ENCODE data around the gene CDH22.

The CDH22 gene

DNA sequence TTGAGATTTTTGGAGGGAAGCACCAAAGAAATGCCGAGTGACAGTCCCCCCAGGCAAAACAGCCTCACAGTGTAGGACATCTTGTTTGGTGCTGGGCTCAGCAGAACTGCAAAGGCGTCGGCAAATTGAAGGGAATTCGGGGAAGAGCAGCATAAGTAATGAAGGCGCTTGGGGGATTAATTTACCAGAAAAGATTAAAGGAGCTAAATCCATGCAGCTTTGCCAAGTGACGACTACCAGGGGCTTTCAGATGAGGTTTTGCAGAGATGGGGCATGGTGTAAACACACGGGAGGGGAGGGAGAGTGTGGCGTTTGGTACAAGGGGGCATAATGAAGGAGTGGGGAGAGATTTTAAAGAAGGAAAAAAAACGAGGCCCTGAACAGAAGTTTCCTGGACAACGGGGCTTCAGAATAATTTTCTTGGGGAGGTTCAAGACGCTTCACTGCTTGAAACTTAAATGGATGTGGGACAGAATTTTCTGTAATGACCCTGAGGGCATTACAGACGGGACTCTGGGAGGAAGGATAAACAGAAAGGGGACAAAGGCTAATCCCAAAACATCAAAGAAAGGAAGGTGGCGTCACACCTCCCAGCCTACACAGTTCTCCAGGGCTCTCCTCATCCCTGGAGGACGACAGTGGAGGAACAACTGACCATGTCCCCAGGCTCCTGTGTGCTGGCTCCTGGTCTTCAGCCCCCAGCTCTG lies 45.4 kb upstream of the CDH22 start:
- TF ChIP-seq, protein P1, sequence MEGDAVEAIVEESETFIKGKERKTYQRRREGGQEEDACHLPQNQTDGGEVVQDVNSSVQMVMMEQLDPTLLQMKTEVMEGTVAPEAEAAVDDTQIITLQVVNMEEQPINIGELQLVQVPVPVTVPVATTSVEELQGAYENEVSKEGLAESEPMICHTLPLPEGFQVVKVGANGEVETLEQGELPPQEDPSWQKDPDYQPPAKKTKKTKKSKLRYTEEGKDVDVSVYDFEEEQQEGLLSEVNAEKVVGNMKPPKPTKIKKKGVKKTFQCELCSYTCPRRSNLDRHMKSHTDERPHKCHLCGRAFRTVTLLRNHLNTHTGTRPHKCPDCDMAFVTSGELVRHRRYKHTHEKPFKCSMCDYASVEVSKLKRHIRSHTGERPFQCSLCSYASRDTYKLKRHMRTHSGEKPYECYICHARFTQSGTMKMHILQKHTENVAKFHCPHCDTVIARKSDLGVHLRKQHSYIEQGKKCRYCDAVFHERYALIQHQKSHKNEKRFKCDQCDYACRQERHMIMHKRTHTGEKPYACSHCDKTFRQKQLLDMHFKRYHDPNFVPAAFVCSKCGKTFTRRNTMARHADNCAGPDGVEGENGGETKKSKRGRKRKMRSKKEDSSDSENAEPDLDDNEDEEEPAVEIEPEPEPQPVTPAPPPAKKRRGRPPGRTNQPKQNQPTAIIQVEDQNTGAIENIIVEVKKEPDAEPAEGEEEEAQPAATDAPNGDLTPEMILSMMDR (conservative IDR thresholded peaks at IDR 0.05): no peak
- no peak for TF ChIP-seq ZFX (IDR thresholded peaks at IDR 0.05)
- H3K27ac ChIP-seq: no peak overlapping the region

DNA sequence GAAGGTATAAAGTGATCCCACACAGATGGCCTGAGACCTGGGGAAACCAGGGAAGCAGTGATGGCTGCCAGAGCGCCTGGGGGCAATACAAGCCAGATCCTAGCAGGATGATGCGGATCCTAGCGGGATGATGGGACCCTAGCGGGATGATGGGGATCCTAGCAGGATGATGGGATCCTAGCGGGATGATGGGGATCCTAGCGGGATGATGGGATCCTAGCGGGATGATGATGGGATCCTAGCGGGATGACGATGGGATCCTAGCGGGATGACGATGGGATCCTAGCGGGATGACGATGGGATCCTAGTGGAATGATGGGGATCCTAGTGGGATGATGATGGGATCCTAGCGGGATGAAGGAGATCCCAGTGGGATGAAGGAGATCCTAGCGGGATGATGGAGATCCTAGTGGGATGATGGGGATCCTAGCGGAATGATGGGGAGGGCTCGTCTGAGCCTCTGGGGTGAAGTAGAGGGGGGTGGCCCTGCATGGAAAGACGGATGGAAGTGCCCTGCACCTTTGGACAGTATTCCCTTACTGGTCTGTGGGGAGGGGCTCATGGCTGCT lies 44.2 kb upstream of the CDH22 start:
- TF ChIP-seq ZFX (IDR thresholded peaks at IDR 0.05): no peak
- TF ChIP-seq, protein P1 (conservative IDR thresholded peaks at IDR 0.05): no peak
- no peak overlapping the region for H3K27ac ChIP-seq

DNA sequence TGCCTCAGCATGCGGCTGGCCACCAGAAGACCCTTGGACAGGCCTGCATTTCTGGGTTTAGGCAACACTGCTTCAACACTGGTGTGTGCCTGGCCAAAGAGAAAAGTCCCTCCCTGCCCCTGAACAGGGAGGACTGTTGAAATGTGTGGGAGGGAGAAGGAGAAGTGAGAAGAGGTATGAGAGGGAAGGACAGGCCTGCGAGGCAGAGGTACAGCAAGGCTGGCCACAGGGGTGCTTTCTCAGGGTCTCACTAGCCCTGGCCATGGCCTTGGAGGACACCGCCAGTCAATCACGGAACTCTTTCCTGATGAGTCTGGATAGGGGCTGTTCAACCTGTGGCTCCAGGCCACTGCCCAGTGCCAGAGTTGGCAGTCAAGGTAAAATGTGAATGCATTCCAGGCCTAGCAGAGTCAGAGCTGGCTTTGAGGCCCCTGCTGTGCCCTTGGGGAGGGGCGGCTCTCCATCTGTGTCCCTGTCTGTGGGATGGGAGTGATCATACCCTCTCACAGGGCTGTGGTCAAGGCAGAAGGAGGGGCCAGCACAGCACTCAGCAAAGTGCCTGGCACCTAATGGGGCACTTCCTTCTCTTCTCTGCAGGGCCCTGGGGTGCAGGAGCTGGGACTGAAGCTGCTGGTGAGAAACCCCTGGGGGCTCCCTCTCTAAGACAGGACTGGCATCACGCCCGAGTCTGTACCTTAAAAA lies 43.2 kb upstream of the CDH22 start:
- no peak overlapping the region for H3K27ac ChIP-seq
- TF ChIP-seq ZFX (IDR thresholded peaks at IDR 0.05): no peak
- TF ChIP-seq, protein P1 (conservative IDR thresholded peaks at IDR 0.05): no peak

DNA sequence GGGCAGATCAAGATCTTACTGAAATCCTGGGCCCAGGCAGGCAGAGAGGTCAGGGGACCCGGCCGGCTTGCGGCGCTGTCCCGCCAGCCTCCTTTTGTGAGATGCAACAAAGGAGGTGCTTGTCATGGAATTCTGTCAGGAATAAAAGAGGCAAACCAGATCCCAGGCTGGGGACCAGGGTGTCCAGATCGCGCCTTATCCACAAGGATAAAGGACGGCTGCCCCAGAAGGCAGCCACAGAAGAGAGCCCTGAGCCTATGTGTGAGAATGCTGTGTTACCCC lies 42.6 kb upstream of the CDH22 start:
- TF ChIP-seq, protein P1 (conservative IDR thresholded peaks at IDR 0.05): no peak
- TF ChIP-seq ZFX (IDR thresholded peaks at IDR 0.05): no peak
- H3K27ac ChIP-seq: no peak overlapping the region

DNA sequence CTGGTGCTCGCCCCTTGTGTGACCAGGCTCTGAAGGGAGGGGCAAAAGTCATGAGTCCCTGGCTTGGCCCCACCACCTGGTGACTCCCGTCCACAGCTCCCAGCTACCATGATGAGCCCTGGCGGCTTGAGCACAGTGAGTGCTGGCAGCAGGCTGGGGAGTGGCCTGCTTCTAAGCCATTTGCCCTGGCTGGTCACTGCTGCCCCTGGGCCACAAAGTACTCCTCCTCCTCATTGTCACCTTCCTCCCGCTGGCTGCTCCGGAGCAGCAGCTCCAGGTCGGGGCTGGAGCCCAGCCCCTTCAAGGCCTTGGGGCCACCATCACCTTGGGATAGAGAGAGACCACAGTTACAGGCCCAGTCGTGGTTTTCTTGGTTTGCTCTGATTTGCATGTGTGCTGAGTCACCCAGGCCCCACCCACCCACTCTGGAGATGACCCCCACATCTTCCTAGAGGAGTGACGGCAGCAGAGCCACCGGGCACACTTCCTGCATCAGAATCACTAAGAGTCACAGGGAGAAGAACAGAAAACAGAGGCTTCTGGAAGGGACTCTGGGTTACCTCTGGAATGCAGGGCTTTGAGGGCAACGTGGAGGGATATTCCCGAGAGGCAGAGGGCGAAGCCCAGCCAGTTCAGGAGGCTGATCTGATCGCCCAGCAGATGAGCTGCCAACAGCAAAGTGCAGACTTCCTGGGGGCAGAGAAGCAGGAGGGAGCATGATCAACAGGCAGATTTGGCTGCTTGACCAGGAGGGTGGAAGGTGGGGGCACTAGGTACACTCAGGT lies 42.1 kb upstream of the CDH22 start:
- H3K27ac ChIP-seq: no peak overlapping the region
- TF ChIP-seq ZFX (IDR thresholded peaks at IDR 0.05): no peak
- TF ChIP-seq, protein P1 (conservative IDR thresholded peaks at IDR 0.05): no peak

DNA sequence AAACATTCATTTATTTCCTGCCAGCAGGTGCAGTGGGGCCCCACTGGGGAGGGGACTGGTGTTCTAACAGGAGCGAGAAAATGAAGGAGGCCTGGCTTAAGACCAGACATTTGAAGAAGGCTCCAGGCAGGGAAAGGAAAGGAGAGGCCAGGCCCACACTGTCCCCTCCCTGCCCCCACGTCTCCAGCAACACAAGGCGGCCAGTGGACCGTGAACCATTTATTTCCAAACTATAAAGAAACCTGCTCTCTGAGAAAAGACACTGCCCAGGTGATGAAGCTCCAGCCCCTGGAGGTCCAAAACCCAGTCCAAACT lies 41.4 kb upstream of the CDH22 start:
- TF ChIP-seq, protein P1 (conservative IDR thresholded peaks at IDR 0.05): no peak
- TF ChIP-seq ZFX (IDR thresholded peaks at IDR 0.05): no peak
- H3K27ac ChIP-seq: no peak overlapping the region

Measured in C4-2B (cell line).